GM23338 (cell line): ENCODE results near the gene ZNF236. TPM values are rescaled to one million over a fixed set of nuclear protein-coding genes. Genes with fewer than 3 reads are reported as not detected.

ENCODE experiments used
- ATAC-seq: fragments of 200-7000 bp; cut with Tn5 transposase; 3 replicates; pipeline ENCODE4 v1.9.1; 2020
- DNase-seq: peaks from one replicate; pipeline ENCODE4 v3.0.0-alpha.2; 2015; ENCODE audit warnings: low spot score
- H2AFZ ChIP-seq: fragments of 200-600 bp; sonication (generic); 2 replicates; pipeline ENCODE4 v1.8.0; 2016; ENCODE audit warnings: antibody characterized with exemption, mild to moderate bottlenecking, moderate library complexity
- H3F3A ChIP-seq: fragments of 200-600 bp; sonication (generic); replicated peaks from 2 replicates; pipeline ENCODE4 v1.8.0; 2017; ENCODE audit warnings: antibody characterized with exemption, mixed run types, low read depth
- H3K27ac ChIP-seq: fragments of 200-600 bp; sonication (generic); 2 replicates; pipeline ENCODE4 v1.6.1; 2016; ENCODE audit warnings: low read depth
- H3K27me3 ChIP-seq: fragments of 200-600 bp; sonication (generic); 2 replicates; pipeline ENCODE4 v1.8.0; 2016; ENCODE audit warnings: mild to moderate bottlenecking, mixed run types, moderate library complexity; ENCODE audit not compliant: insufficient read depth
- H3K36me3 ChIP-seq: fragments of 200-600 bp; sonication (generic); 2 replicates; pipeline ENCODE4 v1.8.0; 2016; ENCODE audit warnings: mild to moderate bottlenecking; ENCODE audit not compliant: insufficient read depth
- H3K4me1 ChIP-seq: fragments of 200-600 bp; sonication (generic); 2 replicates; pipeline ENCODE4 v1.8.0; 2016; ENCODE audit warnings: mild to moderate bottlenecking, moderate library complexity; ENCODE audit not compliant: insufficient read depth
- H3K4me2 ChIP-seq: fragments of 200-600 bp; sonication (generic); 2 replicates; pipeline ENCODE4 v1.7.1; 2017; ENCODE audit warnings: mixed run types
- H3K4me3 ChIP-seq: fragments of 200-600 bp; sonication (generic); 2 replicates; pipeline ENCODE4 v1.6.1; 2016; ENCODE audit warnings: mixed run types
- H3K79me2 ChIP-seq: fragments of 200-600 bp; sonication (generic); replicated peaks from 2 replicates; pipeline ENCODE4 v1.8.0; 2017; ENCODE audit warnings: mild to moderate bottlenecking; ENCODE audit not compliant: insufficient read depth
- H3K9me2 ChIP-seq: fragments of 200-600 bp; sonication (generic); 2 replicates; pipeline ENCODE4 v1.8.0; 2017; ENCODE audit not compliant: insufficient read depth
- H4K20me1 ChIP-seq: fragments of 200-600 bp; sonication (generic); replicated peaks from 2 replicates; pipeline ENCODE4 v1.8.0; 2017; ENCODE audit warnings: mild to moderate bottlenecking; ENCODE audit not compliant: insufficient read depth
- H3K27ac Mint-ChIP-seq: 2 replicates; pipeline ENCODE4 v1.8.0; 2020; ENCODE audit warnings: inconsistent platforms, mild to moderate bottlenecking, moderate library complexity, mixed read lengths
- H3K27me3 Mint-ChIP-seq: 3 replicates; pipeline ENCODE4 v1.8.0; 2022; ENCODE audit warnings: low read depth, mild to moderate bottlenecking, moderate library complexity, mixed read lengths, inconsistent platforms; ENCODE audit not compliant: insufficient read depth, poor library complexity
- H3K36me3 Mint-ChIP-seq: 3 replicates; pipeline ENCODE4 v1.8.0; 2021; ENCODE audit warnings: low read depth, mild to moderate bottlenecking, inconsistent platforms, moderate library complexity, mixed read lengths
- H3K4me1 Mint-ChIP-seq: 3 replicates; pipeline ENCODE4 v1.8.0; 2020; ENCODE audit warnings: mild to moderate bottlenecking, inconsistent platforms, mixed read lengths
- H3K4me3 Mint-ChIP-seq: 3 replicates; pipeline ENCODE4 v1.8.0; 2021; ENCODE audit warnings: moderate library complexity, mild to moderate bottlenecking, inconsistent platforms, mixed read lengths
- H3K9me3 Mint-ChIP-seq: 3 replicates; pipeline ENCODE4 v1.8.0; 2020; ENCODE audit warnings: moderate library complexity, mild to moderate bottlenecking, inconsistent platforms, mixed read lengths
- CREB1 ChIP-seq: fragments of 250-450 bp; sonication (Bioruptor Pico); IDR thresholded peaks from 2 replicates; pipeline ENCODE4 v1.5.0; 2020; ENCODE audit warnings: low read depth, mild to moderate bottlenecking, moderate library complexity
- EZH2 ChIP-seq: fragments of 200-600 bp; sonication (generic); IDR thresholded peaks from one replicate; pipeline ENCODE4 v1.8.0; 2017; ENCODE audit warnings: antibody characterized with exemption, mild to moderate bottlenecking, low read depth; ENCODE audit not compliant: unreplicated experiment
- EZH2phosphoT487 ChIP-seq: fragments of 200-600 bp; sonication (generic); IDR thresholded peaks from one replicate; pipeline ENCODE4 v1.8.1; 2018; ENCODE audit warnings: antibody characterized with exemption; ENCODE audit not compliant: unreplicated experiment
- JUNB ChIP-seq: IDR thresholded peaks from one replicate; pipeline ENCODE4 v1.6.1; 2016; ENCODE audit warnings: antibody characterized with exemption; ENCODE audit not compliant: unreplicated experiment
- POLR2AphosphoS5 ChIP-seq: IDR thresholded peaks from 2 replicates; pipeline ENCODE4 v1.6.1; 2016; ENCODE audit warnings: antibody characterized with exemption, low read depth
- STAT1 ChIP-seq: IDR thresholded peaks from one replicate; pipeline ENCODE4 v1.6.1; 2016; ENCODE audit warnings: antibody characterized with exemption; ENCODE audit not compliant: unreplicated experiment
- ZNF114 ChIP-seq: fragments of 250-450 bp; sonication (Bioruptor Pico); IDR thresholded peaks from 2 replicates; pipeline ENCODE4 v1.5.0; 2020; ENCODE audit warnings: mild to moderate bottlenecking, moderate library complexity
- polyA plus RNA-seq: library from polyadenylated mRNA; unstranded; fragments of >200 nt; fragmentation: Nextera tagmentation; extraction: Ambion mirVana; gene quantifications from 2 replicates; pipeline ENCODE4 v1.2.1, GENCODE V29; 2016
- total RNA-seq: library from RNA; depleted of rRNA; stranded (reverse); fragments of >200 nt; shearing (Covaris generic); gene quantifications from 2 replicates; pipeline ENCODE4 v1.2.3, GENCODE V29; 2014
- TF ChIP-seq, protein P1 (sequence below), 2 experiments: fragments of 200-600 bp in 1 of 2; sonication (generic) in 1 of 2; conservative IDR thresholded peaks; 2 replicates each; pipeline versions ENCODE4 v1.5.1 to v1.6.1; 2016 to 2017; ENCODE audit warnings: antibody characterized with exemption in 2 of 2, low read depth in 2 of 2, mild to moderate bottlenecking in 2 of 2, moderate library complexity in 1 of 2
- TF ChIP-seq, protein P2 (sequence below): fragments of 250-450 bp; sonication (Bioruptor Pico); IDR thresholded peaks from 2 replicates; pipeline ENCODE4 v1.5.0; 2020; ENCODE audit warnings: mild to moderate bottlenecking, moderate library complexity
- TF ChIP-seq, protein P3 (sequence below): IDR thresholded peaks from one replicate; pipeline ENCODE4 v1.6.1; 2018; ENCODE audit warnings: antibody characterized with exemption; ENCODE audit not compliant: unreplicated experiment
- TF ChIP-seq, protein P4 (sequence below): IDR thresholded peaks from 2 replicates; pipeline ENCODE4 v1.6.1; 2016; ENCODE audit warnings: antibody characterized with exemption

ZNF236 gene
- total and polyA plus RNA-seq, 2 experiments from 2014 or later: 8.9 to 16.3 TPM

DNA sequence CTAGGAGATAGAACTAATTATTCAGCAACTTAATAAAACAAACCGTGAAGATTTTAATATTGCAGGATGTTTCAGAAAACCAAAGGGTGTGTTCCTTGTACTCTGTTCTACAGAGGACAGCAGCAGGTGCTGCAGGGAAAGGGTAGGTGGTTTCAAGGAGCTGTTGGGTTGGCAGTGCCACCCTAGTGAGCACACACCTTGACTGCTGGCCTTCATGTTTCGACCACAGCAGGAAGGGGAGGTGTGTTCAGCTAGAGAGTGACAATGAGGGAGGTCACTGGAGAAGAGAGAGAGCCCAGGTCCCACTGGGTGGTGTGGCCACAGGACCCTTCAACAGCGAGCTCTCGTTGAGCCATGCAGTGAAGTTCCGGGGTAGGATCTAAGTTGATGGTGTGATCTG is 98.6 kb downstream of the ZNF236 start:
- no peak overlapping the region for H2AFZ ChIP-seq
- DNase-seq: no peak
- H3K36me3 Mint-ChIP-seq: peaks cover 26% of the 10 kb centered on the region
- ATAC-seq: no peak
- no peak for TF ChIP-seq EZH2
- no peak for TF ChIP-seq EZH2phosphoT487
- TF ChIP-seq STAT1: no peak
- TF ChIP-seq CREB1 (CRISPR knock-in tag): no peak
- TF ChIP-seq ZNF114 (CRISPR knock-in tag): no peak
- TF ChIP-seq, protein P1, sequence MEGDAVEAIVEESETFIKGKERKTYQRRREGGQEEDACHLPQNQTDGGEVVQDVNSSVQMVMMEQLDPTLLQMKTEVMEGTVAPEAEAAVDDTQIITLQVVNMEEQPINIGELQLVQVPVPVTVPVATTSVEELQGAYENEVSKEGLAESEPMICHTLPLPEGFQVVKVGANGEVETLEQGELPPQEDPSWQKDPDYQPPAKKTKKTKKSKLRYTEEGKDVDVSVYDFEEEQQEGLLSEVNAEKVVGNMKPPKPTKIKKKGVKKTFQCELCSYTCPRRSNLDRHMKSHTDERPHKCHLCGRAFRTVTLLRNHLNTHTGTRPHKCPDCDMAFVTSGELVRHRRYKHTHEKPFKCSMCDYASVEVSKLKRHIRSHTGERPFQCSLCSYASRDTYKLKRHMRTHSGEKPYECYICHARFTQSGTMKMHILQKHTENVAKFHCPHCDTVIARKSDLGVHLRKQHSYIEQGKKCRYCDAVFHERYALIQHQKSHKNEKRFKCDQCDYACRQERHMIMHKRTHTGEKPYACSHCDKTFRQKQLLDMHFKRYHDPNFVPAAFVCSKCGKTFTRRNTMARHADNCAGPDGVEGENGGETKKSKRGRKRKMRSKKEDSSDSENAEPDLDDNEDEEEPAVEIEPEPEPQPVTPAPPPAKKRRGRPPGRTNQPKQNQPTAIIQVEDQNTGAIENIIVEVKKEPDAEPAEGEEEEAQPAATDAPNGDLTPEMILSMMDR (conservative IDR thresholded peaks at IDR 0.05; ENCODE audit: low read depth in 2 of 2): no peak
- TF ChIP-seq JUNB: no peak
- TF ChIP-seq, protein P2, sequence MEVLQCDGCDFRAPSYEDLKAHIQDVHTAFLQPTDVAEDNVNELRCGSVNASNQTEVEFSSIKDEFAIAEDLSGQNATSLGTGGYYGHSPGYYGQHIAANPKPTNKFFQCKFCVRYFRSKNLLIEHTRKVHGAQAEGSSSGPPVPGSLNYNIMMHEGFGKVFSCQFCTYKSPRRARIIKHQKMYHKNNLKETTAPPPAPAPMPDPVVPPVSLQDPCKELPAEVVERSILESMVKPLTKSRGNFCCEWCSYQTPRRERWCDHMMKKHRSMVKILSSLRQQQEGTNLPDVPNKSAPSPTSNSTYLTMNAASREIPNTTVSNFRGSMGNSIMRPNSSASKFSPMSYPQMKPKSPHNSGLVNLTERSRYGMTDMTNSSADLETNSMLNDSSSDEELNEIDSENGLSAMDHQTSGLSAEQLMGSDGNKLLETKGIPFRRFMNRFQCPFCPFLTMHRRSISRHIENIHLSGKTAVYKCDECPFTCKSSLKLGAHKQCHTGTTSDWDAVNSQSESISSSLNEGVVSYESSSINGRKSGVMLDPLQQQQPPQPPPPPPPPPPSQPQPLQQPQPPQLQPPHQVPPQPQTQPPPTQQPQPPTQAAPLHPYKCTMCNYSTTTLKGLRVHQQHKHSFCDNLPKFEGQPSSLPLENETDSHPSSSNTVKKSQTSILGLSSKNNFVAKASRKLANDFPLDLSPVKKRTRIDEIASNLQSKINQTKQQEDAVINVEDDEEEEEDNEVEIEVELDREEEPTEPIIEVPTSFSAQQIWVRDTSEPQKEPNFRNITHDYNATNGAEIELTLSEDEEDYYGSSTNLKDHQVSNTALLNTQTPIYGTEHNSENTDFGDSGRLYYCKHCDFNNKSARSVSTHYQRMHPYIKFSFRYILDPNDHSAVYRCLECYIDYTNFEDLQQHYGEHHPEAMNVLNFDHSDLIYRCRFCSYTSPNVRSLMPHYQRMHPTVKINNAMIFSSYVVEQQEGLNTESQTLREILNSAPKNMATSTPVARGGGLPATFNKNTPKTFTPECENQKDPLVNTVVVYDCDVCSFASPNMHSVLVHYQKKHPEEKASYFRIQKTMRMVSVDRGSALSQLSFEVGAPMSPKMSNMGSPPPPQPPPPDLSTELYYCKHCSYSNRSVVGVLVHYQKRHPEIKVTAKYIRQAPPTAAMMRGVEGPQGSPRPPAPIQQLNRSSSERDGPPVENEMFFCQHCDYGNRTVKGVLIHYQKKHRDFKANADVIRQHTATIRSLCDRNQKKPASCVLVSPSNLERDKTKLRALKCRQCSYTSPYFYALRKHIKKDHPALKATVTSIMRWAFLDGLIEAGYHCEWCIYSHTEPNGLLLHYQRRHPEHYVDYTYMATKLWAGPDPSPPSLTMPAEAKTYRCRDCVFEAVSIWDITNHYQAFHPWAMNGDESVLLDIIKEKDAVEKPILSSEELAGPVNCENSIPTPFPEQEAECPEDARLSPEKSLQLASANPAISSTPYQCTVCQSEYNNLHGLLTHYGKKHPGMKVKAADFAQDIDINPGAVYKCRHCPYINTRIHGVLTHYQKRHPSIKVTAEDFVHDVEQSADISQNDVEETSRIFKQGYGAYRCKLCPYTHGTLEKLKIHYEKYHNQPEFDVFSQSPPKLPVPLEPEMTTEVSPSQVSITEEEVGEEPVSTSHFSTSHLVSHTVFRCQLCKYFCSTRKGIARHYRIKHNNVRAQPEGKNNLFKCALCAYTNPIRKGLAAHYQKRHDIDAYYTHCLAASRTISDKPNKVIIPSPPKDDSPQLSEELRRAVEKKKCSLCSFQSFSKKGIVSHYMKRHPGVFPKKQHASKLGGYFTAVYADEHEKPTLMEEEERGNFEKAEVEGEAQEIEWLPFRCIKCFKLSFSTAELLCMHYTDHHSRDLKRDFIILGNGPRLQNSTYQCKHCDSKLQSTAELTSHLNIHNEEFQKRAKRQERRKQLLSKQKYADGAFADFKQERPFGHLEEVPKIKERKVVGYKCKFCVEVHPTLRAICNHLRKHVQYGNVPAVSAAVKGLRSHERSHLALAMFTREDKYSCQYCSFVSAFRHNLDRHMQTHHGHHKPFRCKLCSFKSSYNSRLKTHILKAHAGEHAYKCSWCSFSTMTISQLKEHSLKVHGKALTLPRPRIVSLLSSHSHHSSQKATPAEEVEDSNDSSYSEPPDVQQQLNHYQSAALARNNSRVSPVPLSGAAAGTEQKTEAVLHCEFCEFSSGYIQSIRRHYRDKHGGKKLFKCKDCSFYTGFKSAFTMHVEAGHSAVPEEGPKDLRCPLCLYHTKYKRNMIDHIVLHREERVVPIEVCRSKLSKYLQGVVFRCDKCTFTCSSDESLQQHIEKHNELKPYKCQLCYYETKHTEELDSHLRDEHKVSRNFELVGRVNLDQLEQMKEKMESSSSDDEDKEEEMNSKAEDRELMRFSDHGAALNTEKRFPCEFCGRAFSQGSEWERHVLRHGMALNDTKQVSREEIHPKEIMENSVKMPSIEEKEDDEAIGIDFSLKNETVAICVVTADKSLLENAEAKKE (CRISPR knock-in tag): no peak
- TF ChIP-seq, protein P3, sequence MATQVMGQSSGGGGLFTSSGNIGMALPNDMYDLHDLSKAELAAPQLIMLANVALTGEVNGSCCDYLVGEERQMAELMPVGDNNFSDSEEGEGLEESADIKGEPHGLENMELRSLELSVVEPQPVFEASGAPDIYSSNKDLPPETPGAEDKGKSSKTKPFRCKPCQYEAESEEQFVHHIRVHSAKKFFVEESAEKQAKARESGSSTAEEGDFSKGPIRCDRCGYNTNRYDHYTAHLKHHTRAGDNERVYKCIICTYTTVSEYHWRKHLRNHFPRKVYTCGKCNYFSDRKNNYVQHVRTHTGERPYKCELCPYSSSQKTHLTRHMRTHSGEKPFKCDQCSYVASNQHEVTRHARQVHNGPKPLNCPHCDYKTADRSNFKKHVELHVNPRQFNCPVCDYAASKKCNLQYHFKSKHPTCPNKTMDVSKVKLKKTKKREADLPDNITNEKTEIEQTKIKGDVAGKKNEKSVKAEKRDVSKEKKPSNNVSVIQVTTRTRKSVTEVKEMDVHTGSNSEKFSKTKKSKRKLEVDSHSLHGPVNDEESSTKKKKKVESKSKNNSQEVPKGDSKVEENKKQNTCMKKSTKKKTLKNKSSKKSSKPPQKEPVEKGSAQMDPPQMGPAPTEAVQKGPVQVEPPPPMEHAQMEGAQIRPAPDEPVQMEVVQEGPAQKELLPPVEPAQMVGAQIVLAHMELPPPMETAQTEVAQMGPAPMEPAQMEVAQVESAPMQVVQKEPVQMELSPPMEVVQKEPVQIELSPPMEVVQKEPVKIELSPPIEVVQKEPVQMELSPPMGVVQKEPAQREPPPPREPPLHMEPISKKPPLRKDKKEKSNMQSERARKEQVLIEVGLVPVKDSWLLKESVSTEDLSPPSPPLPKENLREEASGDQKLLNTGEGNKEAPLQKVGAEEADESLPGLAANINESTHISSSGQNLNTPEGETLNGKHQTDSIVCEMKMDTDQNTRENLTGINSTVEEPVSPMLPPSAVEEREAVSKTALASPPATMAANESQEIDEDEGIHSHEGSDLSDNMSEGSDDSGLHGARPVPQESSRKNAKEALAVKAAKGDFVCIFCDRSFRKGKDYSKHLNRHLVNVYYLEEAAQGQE: no peak
- TF ChIP-seq, protein P4, sequence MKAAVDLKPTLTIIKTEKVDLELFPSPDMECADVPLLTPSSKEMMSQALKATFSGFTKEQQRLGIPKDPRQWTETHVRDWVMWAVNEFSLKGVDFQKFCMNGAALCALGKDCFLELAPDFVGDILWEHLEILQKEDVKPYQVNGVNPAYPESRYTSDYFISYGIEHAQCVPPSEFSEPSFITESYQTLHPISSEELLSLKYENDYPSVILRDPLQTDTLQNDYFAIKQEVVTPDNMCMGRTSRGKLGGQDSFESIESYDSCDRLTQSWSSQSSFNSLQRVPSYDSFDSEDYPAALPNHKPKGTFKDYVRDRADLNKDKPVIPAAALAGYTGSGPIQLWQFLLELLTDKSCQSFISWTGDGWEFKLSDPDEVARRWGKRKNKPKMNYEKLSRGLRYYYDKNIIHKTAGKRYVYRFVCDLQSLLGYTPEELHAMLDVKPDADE: no peak
- TF ChIP-seq POLR2AphosphoS5: no peak
- H3K27me3 Mint-ChIP-seq: peaks cover 4% of the 10 kb centered on the region
- no peak overlapping the region for H3K4me2 ChIP-seq
- H3K4me1 Mint-ChIP-seq: no peaks in the 10 kb centered on the region
- peaks cover 4% of the 10 kb centered on the region; the same call in 1 of the 2 replicates for H3K36me3 ChIP-seq
- H3K4me3 ChIP-seq: no peak overlapping the region
- no peaks in the 10 kb centered on the region for H3K4me1 ChIP-seq
- no peaks in the 10 kb centered on the region for H3F3A ChIP-seq
- no peaks in the 10 kb centered on the region for H3K9me2 ChIP-seq
- no peaks in the 10 kb centered on the region for H4K20me1 ChIP-seq
- H3K79me2 ChIP-seq: no peaks in the 10 kb centered on the region
- no peak overlapping the region for H3K27ac ChIP-seq
- H3K9me3 Mint-ChIP-seq: no peaks in the 10 kb centered on the region
- no peak overlapping the region for H3K27ac Mint-ChIP-seq
- H3K27me3 ChIP-seq: no peaks in the 10 kb centered on the region
- H3K4me3 Mint-ChIP-seq: no peak overlapping the region
